Osteocyte (in vitro differentiated cells): ENCODE data around the gene MBP. TPM values are rescaled to one million over a fixed set of nuclear protein-coding genes. Genes with fewer than 3 reads are reported as not detected.

Experiments
- DNase-seq: peaks from one replicate; pipeline ENCODE4 v3.0.0; 2021; ENCODE audit warnings: mixed read lengths; ENCODE audit not compliant: unreplicated experiment; ENCODE audit errors: extremely low spot score
- H3K27ac Mint-ChIP-seq: one replicate; pipeline ENCODE4 v1.8.0; 2021; ENCODE audit warnings: mild to moderate bottlenecking, mixed read lengths; ENCODE audit not compliant: unreplicated experiment
- H3K27me3 Mint-ChIP-seq: one replicate; pipeline ENCODE4 v1.8.0; 2021; ENCODE audit warnings: mixed read lengths; ENCODE audit not compliant: unreplicated experiment
- H3K36me3 Mint-ChIP-seq: one replicate; pipeline ENCODE4 v1.8.0; 2021; ENCODE audit warnings: mixed read lengths; ENCODE audit not compliant: unreplicated experiment
- H3K4me1 Mint-ChIP-seq: one replicate; pipeline ENCODE4 v1.8.0; 2021; ENCODE audit warnings: mixed read lengths; ENCODE audit not compliant: unreplicated experiment
- H3K4me3 Mint-ChIP-seq: one replicate; pipeline ENCODE4 v1.8.0; 2021; ENCODE audit warnings: mild to moderate bottlenecking, moderate library complexity, mixed read lengths; ENCODE audit not compliant: unreplicated experiment
- H3K9me3 Mint-ChIP-seq: one replicate; pipeline ENCODE4 v1.8.0; 2021; ENCODE audit warnings: mixed read lengths; ENCODE audit not compliant: unreplicated experiment
- total RNA-seq: library from RNA; stranded (reverse); gene quantifications from 2 replicates; pipeline ENCODE4 v1.2.1, GENCODE V29; 2021
- TF ChIP-seq, protein P1 (sequence below): fragments of 200-600 bp; sonication (generic); IDR thresholded peaks from 2 replicates; pipeline ENCODE4 v1.5.0; 2021; ENCODE audit warnings: antibody characterized with exemption, mild to moderate bottlenecking, moderate library complexity

The MBP gene
- total RNA-seq, 1 donor from 2014 or later, result 18.6 TPM

DNA sequence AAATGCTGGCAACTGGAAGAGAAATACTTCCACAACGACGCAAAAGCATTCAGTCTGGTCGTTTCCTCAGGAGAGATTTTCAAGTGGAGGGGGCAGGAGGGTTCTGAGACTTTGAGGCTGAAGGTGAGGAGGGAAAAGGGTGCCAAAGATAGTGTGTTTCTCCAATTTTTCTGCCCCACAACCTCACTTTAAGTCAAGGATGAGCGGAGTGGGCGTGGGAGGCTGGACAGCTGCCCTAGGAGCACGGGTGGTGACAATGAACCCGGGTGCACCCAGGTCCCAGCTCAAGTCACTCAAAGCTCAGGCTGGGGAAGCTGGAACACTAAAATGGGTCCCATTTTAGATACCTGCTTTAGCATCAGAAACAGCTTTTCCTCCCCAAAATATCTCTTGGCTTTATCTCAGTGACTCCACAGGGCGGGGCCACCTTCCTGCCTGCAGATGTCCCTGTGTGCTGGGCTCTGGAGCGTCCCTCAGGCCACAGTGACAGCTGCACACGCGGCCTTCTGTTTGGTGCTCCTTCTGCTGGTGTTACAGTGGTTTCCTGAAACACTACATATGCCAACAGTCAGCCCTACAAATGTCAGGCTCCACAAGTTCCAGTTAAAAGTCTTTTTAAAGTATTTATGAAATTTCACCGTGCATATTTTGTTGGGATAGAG, 1.4 kb upstream of the MBP start:
- Mint-ChIP-seq H3K27ac (peak overlapping the region; percentile 75), H3K36me3 (no peaks in the 10 kb centered on the region), H3K4me1 (peaks cover 44% of the 10 kb centered on the region), H3K4me3 (peak overlapping the region; percentile 60), H3K27me3 (no peaks in the 10 kb centered on the region), H3K9me3 (no peaks in the 10 kb centered on the region)
- TF ChIP-seq, protein P1, sequence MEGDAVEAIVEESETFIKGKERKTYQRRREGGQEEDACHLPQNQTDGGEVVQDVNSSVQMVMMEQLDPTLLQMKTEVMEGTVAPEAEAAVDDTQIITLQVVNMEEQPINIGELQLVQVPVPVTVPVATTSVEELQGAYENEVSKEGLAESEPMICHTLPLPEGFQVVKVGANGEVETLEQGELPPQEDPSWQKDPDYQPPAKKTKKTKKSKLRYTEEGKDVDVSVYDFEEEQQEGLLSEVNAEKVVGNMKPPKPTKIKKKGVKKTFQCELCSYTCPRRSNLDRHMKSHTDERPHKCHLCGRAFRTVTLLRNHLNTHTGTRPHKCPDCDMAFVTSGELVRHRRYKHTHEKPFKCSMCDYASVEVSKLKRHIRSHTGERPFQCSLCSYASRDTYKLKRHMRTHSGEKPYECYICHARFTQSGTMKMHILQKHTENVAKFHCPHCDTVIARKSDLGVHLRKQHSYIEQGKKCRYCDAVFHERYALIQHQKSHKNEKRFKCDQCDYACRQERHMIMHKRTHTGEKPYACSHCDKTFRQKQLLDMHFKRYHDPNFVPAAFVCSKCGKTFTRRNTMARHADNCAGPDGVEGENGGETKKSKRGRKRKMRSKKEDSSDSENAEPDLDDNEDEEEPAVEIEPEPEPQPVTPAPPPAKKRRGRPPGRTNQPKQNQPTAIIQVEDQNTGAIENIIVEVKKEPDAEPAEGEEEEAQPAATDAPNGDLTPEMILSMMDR, result no peak
- peak; percentile 51 for DNase-seq

DNA sequence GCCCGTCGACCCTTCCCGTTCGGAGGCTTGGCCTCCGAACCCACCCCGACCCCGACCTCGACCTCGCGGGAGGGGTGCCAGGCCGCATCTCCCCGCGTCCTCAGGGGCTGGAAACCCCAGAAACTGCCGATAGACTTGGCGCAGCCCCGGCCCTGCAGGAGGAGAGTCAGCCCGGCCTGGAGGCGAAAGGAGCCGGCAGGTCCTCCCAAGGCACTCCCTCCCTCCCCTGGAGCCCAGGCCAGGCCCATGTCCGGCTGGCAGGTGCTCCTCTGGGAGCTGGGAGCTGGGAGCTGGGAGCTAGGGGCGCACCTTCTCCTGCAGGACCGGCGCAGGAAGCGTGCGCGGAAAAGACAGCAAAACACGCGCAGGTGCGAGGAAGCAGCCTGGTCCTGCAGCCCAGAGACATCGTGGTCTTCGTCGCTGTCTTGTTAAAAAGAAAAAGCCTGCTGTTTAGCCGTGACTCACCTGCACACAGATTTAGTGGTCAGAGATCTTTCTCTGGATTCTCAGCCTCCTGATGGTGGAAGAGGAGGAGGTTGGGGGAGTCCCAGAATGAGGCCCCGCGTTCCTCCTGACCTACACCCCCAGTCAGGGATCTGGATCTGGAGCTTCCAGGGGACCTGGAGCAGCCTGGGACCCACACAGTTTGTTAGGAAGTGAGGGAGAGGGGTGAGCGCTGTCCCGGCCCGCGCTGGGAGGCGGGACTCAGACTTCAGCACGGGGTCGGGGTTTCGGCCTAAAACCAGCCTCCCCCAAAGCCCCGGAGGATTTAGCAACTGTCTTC, 660 bp upstream of the MBP start:
- Mint-ChIP-seq H3K4me3 (peak overlapping the region; percentile 60), H3K4me1 (peaks cover 48% of the 10 kb centered on the region), H3K9me3 (no peaks in the 10 kb centered on the region), H3K27ac (peak overlapping the region; percentile 75), H3K27me3 (no peaks in the 10 kb centered on the region), H3K36me3 (no peaks in the 10 kb centered on the region)
- TF ChIP-seq, protein P1, result no peak
- DNase-seq, result peak; percentile 83

DNA sequence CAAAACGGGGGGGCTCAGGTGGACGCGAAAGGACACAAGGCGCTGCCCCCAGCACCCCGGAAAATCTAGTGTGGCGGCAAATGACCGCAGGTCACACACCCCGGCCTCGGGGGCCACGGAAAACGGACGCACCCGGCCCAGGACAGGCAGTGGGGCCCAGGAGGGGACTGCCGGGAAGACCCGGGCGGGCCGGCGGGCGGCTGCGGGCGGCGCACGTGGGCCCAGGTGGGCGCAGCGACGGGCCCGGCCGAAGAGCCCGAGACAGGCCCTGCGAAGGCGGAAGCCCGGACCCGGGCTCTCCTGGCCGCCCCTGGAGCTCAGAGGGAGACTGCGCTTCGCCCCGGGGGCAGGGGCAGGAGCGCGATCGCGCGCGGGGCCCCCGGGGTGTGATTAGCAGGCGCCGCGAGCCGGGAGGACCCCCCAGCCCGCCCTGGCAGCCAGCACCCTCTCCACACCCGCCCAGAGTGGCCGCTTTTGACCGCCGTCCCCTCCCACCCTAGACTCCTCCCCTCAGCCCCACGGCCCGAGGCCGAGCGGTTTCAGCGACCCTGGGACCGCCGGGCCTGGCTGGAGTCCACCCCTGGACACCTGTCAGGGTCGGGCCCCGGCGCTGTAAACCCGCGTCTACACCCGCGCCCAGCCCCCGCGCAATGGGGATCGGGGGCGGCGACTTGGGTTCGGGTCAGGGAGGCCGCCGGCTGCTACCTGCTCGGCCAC, 773 bp downstream of the MBP start:
- peak overlapping the region; percentile 86 for H3K27ac Mint-ChIP-seq
- TF ChIP-seq, protein P1, result no peak
- DNase-seq, result no peak
- no peaks in the 10 kb centered on the region for H3K9me3 Mint-ChIP-seq
- peaks cover 55% of the 10 kb centered on the region for H3K4me1 Mint-ChIP-seq
- no peaks in the 10 kb centered on the region for H3K36me3 Mint-ChIP-seq
- peak overlapping the region; percentile 82 for H3K4me3 Mint-ChIP-seq
- no peaks in the 10 kb centered on the region for H3K27me3 Mint-ChIP-seq

DNA sequence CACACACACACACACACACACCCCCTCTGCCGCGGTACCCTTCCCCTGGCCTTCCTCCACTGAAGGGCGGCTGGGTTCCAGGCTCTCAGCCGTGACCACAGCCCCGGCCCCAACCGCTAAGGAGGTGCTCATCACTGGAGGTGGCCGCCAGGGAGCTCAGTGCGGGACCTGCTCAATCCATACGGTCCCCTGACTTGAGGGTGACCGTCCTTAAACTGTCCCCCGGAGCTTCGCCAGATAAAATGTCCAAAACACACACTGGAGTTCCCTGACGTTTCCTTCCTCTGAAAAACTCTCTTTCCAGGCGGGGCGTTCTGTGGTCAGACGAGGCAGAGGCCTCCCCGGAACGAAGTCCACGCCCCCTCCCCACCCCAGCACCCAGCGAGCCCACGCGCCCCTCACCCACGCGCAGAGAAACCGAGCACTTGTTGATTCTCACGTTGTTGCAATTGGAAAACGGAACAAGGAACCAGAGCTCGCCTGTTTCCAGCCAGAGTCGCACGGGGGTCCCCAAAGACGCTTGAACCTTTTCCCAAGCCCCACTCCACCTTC, 1.4 kb downstream of the MBP start:
- Mint-ChIP-seq H3K4me1 (peaks cover 59% of the 10 kb centered on the region), H3K27me3 (no peaks in the 10 kb centered on the region), H3K27ac (peak overlapping the region; percentile 86), H3K4me3 (peak overlapping the region; percentile 82), H3K9me3 (no peaks in the 10 kb centered on the region), H3K36me3 (no peaks in the 10 kb centered on the region)
- no peak for DNase-seq
- TF ChIP-seq, protein P1, result no peak
